ENCODE data around the gene TSSK2.

- TF ChIP-seq, protein P1, sequence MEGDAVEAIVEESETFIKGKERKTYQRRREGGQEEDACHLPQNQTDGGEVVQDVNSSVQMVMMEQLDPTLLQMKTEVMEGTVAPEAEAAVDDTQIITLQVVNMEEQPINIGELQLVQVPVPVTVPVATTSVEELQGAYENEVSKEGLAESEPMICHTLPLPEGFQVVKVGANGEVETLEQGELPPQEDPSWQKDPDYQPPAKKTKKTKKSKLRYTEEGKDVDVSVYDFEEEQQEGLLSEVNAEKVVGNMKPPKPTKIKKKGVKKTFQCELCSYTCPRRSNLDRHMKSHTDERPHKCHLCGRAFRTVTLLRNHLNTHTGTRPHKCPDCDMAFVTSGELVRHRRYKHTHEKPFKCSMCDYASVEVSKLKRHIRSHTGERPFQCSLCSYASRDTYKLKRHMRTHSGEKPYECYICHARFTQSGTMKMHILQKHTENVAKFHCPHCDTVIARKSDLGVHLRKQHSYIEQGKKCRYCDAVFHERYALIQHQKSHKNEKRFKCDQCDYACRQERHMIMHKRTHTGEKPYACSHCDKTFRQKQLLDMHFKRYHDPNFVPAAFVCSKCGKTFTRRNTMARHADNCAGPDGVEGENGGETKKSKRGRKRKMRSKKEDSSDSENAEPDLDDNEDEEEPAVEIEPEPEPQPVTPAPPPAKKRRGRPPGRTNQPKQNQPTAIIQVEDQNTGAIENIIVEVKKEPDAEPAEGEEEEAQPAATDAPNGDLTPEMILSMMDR (IDR thresholded peaks at IDR 0.05), result no peak
- TF ChIP-seq POLR2AphosphoS5 (IDR thresholded peaks at IDR 0.05) (no peak), POLR2A (IDR thresholded peaks at IDR 0.05) (no peak), EP300 (IDR thresholded peaks at IDR 0.05; ENCODE audit: low read depth) (no peak)
Measured at GRCh38 chr22:19128009-19128401, 3.1 kb upstream of the TSSK2 start.

All from transverse colon (tissue), 4 donors.